HEK293 (cell line): ENCODE measurements around the gene VWF.

Experiments
- GLI4 ChIP-seq: fragments of 450-650 bp; formaldehyde crosslinking; IDR thresholded peaks from 2 replicates; pipeline ENCODE4 v1.5.1; 2016; ENCODE audit warnings: missing biosample characterization, missing genetic modification characterization
- TCF7L2 ChIP-seq: IDR thresholded peaks from 2 replicates; pipeline ENCODE4 v1.6.1; 2011; ENCODE audit warnings: low read depth, mild to moderate bottlenecking, inconsistent platforms, low read length, moderate library complexity, borderline replicate concordance
- YY1 ChIP-seq: fragments of 450-650 bp; formaldehyde crosslinking; IDR thresholded peaks from 2 replicates; pipeline ENCODE4 v1.5.1; 2018; ENCODE audit warnings: missing biosample characterization, missing genetic modification characterization
- ZBTB1 ChIP-seq: fragments of 450-650 bp; formaldehyde crosslinking; IDR thresholded peaks from 2 replicates; pipeline ENCODE4 v1.5.1; 2016; ENCODE audit warnings: missing biosample characterization, missing genetic modification characterization
- ZNF426 ChIP-seq: fragments of 450-650 bp; formaldehyde crosslinking; IDR thresholded peaks from 2 replicates; pipeline ENCODE4 v1.5.1; 2017; ENCODE audit warnings: missing biosample characterization, missing genetic modification characterization, mild to moderate bottlenecking, inconsistent platforms, moderate library complexity
- ZNF48 ChIP-seq: fragments of 450-650 bp; formaldehyde crosslinking; IDR thresholded peaks from 2 replicates; pipeline ENCODE4 v1.5.1; 2016; ENCODE audit warnings: missing biosample characterization, missing genetic modification characterization
- TF ChIP-seq, protein P1 (sequence below): fragments of 450-650 bp; formaldehyde crosslinking; IDR thresholded peaks from 2 replicates; pipeline ENCODE4 v1.5.1; 2016; ENCODE audit warnings: missing biosample characterization, missing genetic modification characterization
- TF ChIP-seq, protein P2 (sequence below): fragments of 450-650 bp; formaldehyde crosslinking; IDR thresholded peaks from 2 replicates; pipeline ENCODE4 v1.5.1; 2016; ENCODE audit warnings: missing biosample characterization, missing genetic modification characterization
- TF ChIP-seq, protein P3 (sequence below): fragments of 450-650 bp; formaldehyde crosslinking; IDR thresholded peaks from 2 replicates; pipeline ENCODE4 v1.5.1; 2016; ENCODE audit warnings: missing biosample characterization, missing genetic modification characterization
- TF ChIP-seq, protein P4 (sequence below): fragments of 450-650 bp; formaldehyde crosslinking; IDR thresholded peaks from 2 replicates; pipeline ENCODE4 v1.5.1; 2016; ENCODE audit warnings: missing biosample characterization, missing genetic modification characterization

DNA sequence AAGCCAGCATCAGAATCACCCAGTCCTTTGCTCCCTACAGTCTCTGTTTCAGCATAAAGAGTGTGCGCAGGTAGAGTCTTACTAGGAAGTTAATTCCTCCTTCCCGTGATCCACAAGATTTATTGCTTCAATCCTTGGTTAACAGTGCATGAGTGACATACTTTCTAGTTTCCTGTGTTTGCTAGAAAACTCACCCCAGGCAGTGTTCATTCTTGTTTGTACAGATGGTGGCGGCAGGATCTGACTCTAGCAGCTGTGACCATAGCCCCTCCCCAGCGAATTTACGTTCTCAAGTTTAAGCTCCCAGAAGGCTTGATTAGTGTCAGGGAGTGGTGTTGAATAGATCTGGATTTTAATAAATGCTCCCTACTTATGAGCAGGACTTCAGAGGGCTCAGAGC, 103.5 kb downstream of the VWF start:
- TF ChIP-seq, protein P1, sequence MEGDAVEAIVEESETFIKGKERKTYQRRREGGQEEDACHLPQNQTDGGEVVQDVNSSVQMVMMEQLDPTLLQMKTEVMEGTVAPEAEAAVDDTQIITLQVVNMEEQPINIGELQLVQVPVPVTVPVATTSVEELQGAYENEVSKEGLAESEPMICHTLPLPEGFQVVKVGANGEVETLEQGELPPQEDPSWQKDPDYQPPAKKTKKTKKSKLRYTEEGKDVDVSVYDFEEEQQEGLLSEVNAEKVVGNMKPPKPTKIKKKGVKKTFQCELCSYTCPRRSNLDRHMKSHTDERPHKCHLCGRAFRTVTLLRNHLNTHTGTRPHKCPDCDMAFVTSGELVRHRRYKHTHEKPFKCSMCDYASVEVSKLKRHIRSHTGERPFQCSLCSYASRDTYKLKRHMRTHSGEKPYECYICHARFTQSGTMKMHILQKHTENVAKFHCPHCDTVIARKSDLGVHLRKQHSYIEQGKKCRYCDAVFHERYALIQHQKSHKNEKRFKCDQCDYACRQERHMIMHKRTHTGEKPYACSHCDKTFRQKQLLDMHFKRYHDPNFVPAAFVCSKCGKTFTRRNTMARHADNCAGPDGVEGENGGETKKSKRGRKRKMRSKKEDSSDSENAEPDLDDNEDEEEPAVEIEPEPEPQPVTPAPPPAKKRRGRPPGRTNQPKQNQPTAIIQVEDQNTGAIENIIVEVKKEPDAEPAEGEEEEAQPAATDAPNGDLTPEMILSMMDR (tag by site-specific recombination) = no peak
- TF ChIP-seq ZNF48 (tag by site-specific recombination) (no peak), YY1 (tag by site-specific recombination) (no peak), ZBTB1 (no peak), ZNF426 (no peak), TCF7L2 (no peak), GLI4 (tag by site-specific recombination) (no peak)
- TF ChIP-seq, protein P2, sequence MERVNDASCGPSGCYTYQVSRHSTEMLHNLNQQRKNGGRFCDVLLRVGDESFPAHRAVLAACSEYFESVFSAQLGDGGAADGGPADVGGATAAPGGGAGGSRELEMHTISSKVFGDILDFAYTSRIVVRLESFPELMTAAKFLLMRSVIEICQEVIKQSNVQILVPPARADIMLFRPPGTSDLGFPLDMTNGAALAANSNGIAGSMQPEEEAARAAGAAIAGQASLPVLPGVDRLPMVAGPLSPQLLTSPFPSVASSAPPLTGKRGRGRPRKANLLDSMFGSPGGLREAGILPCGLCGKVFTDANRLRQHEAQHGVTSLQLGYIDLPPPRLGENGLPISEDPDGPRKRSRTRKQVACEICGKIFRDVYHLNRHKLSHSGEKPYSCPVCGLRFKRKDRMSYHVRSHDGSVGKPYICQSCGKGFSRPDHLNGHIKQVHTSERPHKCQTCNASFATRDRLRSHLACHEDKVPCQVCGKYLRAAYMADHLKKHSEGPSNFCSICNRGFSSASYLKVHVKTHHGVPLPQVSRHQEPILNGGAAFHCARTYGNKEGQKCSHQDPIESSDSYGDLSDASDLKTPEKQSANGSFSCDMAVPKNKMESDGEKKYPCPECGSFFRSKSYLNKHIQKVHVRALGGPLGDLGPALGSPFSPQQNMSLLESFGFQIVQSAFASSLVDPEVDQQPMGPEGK (tag by site-specific recombination) = no peak
- TF ChIP-seq, protein P3, sequence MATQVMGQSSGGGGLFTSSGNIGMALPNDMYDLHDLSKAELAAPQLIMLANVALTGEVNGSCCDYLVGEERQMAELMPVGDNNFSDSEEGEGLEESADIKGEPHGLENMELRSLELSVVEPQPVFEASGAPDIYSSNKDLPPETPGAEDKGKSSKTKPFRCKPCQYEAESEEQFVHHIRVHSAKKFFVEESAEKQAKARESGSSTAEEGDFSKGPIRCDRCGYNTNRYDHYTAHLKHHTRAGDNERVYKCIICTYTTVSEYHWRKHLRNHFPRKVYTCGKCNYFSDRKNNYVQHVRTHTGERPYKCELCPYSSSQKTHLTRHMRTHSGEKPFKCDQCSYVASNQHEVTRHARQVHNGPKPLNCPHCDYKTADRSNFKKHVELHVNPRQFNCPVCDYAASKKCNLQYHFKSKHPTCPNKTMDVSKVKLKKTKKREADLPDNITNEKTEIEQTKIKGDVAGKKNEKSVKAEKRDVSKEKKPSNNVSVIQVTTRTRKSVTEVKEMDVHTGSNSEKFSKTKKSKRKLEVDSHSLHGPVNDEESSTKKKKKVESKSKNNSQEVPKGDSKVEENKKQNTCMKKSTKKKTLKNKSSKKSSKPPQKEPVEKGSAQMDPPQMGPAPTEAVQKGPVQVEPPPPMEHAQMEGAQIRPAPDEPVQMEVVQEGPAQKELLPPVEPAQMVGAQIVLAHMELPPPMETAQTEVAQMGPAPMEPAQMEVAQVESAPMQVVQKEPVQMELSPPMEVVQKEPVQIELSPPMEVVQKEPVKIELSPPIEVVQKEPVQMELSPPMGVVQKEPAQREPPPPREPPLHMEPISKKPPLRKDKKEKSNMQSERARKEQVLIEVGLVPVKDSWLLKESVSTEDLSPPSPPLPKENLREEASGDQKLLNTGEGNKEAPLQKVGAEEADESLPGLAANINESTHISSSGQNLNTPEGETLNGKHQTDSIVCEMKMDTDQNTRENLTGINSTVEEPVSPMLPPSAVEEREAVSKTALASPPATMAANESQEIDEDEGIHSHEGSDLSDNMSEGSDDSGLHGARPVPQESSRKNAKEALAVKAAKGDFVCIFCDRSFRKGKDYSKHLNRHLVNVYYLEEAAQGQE (tag by site-specific recombination) = no peak
- TF ChIP-seq, protein P4, sequence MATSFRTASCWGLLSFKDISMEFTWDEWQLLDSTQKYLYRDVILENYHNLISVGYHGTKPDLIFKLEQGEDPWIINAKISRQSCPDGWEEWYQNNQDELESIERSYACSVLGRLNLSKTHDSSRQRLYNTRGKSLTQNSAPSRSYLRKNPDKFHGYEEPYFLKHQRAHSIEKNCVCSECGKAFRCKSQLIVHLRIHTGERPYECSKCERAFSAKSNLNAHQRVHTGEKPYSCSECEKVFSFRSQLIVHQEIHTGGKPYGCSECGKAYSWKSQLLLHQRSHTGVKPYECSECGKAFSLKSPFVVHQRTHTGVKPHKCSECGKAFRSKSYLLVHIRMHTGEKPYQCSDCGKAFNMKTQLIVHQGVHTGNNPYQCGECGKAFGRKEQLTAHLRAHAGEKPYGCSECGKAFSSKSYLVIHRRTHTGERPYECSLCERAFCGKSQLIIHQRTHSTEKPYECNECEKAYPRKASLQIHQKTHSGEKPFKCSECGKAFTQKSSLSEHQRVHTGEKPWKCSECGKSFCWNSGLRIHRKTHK = no peak
